ENCODE data around the gene FCN3.

DNA sequence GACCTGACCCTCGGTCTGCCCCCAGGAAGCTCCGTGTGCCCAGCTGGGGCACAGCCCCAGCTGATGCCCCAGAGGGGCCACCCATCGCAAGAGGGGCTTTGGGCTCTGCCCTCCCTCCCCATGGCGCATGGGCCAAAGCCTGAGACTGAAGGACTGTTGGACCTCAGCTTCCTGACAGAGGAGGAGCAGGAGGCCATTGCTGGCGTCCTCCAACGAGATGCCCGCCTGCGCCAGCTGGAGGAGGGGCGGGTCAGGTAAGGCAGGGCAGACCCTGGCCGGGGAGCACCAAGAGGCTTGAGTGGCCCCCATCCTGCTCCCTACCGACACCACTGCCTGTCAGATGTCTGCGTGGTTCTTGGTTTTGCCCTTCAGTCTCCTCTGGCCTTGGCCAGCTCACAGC lies 29.4 kb downstream of the FCN3 start:
- TF ChIP-seq, protein P1, sequence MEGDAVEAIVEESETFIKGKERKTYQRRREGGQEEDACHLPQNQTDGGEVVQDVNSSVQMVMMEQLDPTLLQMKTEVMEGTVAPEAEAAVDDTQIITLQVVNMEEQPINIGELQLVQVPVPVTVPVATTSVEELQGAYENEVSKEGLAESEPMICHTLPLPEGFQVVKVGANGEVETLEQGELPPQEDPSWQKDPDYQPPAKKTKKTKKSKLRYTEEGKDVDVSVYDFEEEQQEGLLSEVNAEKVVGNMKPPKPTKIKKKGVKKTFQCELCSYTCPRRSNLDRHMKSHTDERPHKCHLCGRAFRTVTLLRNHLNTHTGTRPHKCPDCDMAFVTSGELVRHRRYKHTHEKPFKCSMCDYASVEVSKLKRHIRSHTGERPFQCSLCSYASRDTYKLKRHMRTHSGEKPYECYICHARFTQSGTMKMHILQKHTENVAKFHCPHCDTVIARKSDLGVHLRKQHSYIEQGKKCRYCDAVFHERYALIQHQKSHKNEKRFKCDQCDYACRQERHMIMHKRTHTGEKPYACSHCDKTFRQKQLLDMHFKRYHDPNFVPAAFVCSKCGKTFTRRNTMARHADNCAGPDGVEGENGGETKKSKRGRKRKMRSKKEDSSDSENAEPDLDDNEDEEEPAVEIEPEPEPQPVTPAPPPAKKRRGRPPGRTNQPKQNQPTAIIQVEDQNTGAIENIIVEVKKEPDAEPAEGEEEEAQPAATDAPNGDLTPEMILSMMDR (conservative IDR thresholded peaks at IDR 0.05; ENCODE audit: low read depth, low read length): no peak
- no peak for TF ChIP-seq USF2 (IDR thresholded peaks at IDR 0.05; ENCODE audit: low read depth, low read length)
- TF ChIP-seq MXI1 (IDR thresholded peaks at IDR 0.05; ENCODE audit: borderline replicate concordance, low read depth, low read length): no peak
- no peak for TF ChIP-seq SMC3 (IDR thresholded peaks at IDR 0.05; ENCODE audit: low read depth, low read length)
